Activated B cell treated with CpG ODN at 0.5 μM for 24 hours (primary cell): ENCODE data around the gene ASAP2. TPM values are rescaled to one million over a fixed set of nuclear protein-coding genes. Genes with fewer than 3 reads are reported as not detected.

ENCODE experiments used
- ATAC-seq: fragments of 200-7000 bp; cut with Tn5 transposase; one replicate; pipeline ENCODE4 v1.10.0; 2021; ENCODE audit warnings: low read depth, mild to moderate bottlenecking, moderate library complexity
- CTCF ChIA-PET: fragments of 350-600 bp; sonication (Branson Sonifier 250); formaldehyde crosslinking; loops from one replicate; lab custom pipeline; 2021; ENCODE audit warnings: antibody characterized with exemption; lab: Charles Lee
- POLR2A ChIA-PET: fragments of 350-600 bp; sonication (Branson Sonifier 250); formaldehyde crosslinking; loops from one replicate; lab custom pipeline; 2021; ENCODE audit warnings: antibody characterized with exemption; lab: Charles Lee
- DNase-seq: peaks from one replicate; pipeline ENCODE4 v3.0.0; 2022
- H3K27ac Mint-ChIP-seq: one replicate; pipeline ENCODE4 v1.8.0; 2020; ENCODE audit warnings: mixed read lengths
- H3K27me3 Mint-ChIP-seq: one replicate; pipeline ENCODE4 v1.8.0; 2021; ENCODE audit warnings: mixed read lengths
- H3K36me3 Mint-ChIP-seq: one replicate; pipeline ENCODE4 v1.8.0; 2021; ENCODE audit warnings: low read depth, mixed read lengths
- H3K4me1 Mint-ChIP-seq: one replicate; pipeline ENCODE4 v1.8.0; 2021; ENCODE audit warnings: mixed read lengths
- H3K4me3 Mint-ChIP-seq: one replicate; pipeline ENCODE4 v1.8.0; 2020; ENCODE audit warnings: mild to moderate bottlenecking, mixed read lengths
- H3K9me3 Mint-ChIP-seq: one replicate; pipeline ENCODE4 v1.8.0; 2020; ENCODE audit warnings: mixed read lengths
- intact Hi-C: fragments of 100-400 bp; cut with micrococcal nuclease; formaldehyde crosslinking; loops from one replicate; pipeline ENCODE4 v1.15.1; 2024
- total RNA-seq: library from RNA; stranded (reverse); gene quantifications from 2 replicates; pipeline ENCODE4 v1.2.3, GENCODE V29; 2022
- TF ChIP-seq, protein P1 (sequence below): fragments of 200-600 bp; IDR thresholded peaks from one replicate; pipeline ENCODE4 v1.8.0; 2022; ENCODE audit warnings: antibody characterized with exemption, mild to moderate bottlenecking

The ASAP2 gene
- total RNA-seq, 1 donor from 2014 or later = not detected

- intact Hi-C loops = no loop called here
- TF ChIP-seq, protein P1, sequence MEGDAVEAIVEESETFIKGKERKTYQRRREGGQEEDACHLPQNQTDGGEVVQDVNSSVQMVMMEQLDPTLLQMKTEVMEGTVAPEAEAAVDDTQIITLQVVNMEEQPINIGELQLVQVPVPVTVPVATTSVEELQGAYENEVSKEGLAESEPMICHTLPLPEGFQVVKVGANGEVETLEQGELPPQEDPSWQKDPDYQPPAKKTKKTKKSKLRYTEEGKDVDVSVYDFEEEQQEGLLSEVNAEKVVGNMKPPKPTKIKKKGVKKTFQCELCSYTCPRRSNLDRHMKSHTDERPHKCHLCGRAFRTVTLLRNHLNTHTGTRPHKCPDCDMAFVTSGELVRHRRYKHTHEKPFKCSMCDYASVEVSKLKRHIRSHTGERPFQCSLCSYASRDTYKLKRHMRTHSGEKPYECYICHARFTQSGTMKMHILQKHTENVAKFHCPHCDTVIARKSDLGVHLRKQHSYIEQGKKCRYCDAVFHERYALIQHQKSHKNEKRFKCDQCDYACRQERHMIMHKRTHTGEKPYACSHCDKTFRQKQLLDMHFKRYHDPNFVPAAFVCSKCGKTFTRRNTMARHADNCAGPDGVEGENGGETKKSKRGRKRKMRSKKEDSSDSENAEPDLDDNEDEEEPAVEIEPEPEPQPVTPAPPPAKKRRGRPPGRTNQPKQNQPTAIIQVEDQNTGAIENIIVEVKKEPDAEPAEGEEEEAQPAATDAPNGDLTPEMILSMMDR = no peak
- CTCF ChIA-PET = no interaction called here
- Mint-ChIP-seq H3K9me3 (no peaks in the 10 kb centered on the region), H3K4me3 (no peak overlapping the region), H3K36me3 (no peaks in the 10 kb centered on the region), H3K27me3 (peaks cover 42% of the 10 kb centered on the region), H3K4me1 (peaks cover 7% of the 10 kb centered on the region), H3K27ac (no peak overlapping the region)
- ATAC-seq = no peak
- POLR2A ChIA-PET = no interaction called here
- no peak for DNase-seq
Observed at GRCh38 chr2:9201185-9201891, 5.3 kb upstream of the ASAP2 start.

GRCh38 chr2:9203006-9203405 lies 3.6 kb upstream of the ASAP2 start:
- Mint-ChIP-seq H3K27me3 (peaks cover 30% of the 10 kb centered on the region), H3K27ac (no peak overlapping the region), H3K4me3 (no peak overlapping the region), H3K9me3 (no peaks in the 10 kb centered on the region), H3K36me3 (no peaks in the 10 kb centered on the region), H3K4me1 (peaks cover 10% of the 10 kb centered on the region)
- intact Hi-C loops = no loop called here
- ChIA-PET POLR2A (no interaction called here), CTCF (no interaction called here)
- TF ChIP-seq, protein P1 = no peak
- DNase-seq (no peak), ATAC-seq (no peak)

DNA sequence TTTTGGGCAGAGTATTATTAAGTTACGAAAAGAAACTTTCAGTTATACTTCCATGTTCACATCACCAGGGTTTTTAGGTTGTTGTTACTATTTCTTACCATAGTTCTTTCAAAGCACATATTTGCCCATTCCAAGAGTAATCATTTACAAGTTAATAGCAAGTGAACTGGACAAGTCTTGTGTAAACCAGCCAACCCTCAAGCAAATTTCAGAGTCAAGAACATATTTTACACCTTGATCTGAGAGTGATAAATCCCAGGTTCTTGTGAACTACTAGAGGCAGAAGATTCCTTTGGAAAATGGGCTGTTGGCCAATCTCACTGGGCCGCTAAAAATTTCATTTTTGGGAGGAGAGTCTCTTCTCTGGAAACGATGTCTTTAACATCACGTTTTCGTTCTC lies 2.7 kb upstream of the ASAP2 start:
- Mint-ChIP-seq H3K4me1 (peaks cover 10% of the 10 kb centered on the region), H3K36me3 (no peaks in the 10 kb centered on the region), H3K27me3 (peaks cover 32% of the 10 kb centered on the region), H3K27ac (no peak overlapping the region), H3K9me3 (no peaks in the 10 kb centered on the region), H3K4me3 (no peak overlapping the region)
- POLR2A ChIA-PET = no interaction called here
- TF ChIP-seq, protein P1 = no peak
- DNase-seq (no peak), ATAC-seq (no peak)
- CTCF ChIA-PET = no interaction called here
- intact Hi-C loops = no loop called here

- no peaks in the 10 kb centered on the region for H3K36me3 Mint-ChIP-seq
- H3K4me1 Mint-ChIP-seq = peaks cover 10% of the 10 kb centered on the region
- peaks cover 31% of the 10 kb centered on the region for H3K27me3 Mint-ChIP-seq
- no peak overlapping the region for H3K4me3 Mint-ChIP-seq
- intact Hi-C loops = no loop called here
- H3K27ac Mint-ChIP-seq = no peak overlapping the region
- no peaks in the 10 kb centered on the region for H3K9me3 Mint-ChIP-seq
- DNase-seq (no peak), ATAC-seq (no peak)
- ChIA-PET POLR2A (no interaction called here), CTCF (no interaction called here)
- TF ChIP-seq, protein P1 = no peak
Observed at GRCh38 chr2:9204939-9205338, 1.7 kb upstream of the ASAP2 start.

DNA sequence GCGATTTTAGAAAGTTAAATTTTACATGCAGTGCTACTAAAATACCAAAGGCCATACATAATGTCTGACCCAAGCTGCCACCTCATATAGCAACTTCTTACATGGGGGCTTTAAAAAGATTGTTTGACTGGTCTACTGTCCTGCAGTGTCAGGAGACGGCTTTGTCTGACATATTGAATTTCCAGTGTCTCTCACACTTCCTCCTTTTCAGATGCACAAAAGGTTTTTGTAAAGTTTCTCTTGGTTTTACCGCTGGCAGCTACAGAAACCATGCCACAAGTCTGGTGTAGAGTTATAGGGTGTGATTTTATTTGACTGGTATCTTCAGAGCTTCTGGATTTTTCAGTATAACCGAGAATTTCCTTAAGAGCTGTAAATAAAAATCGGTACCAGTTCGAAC lies 1.1 kb upstream of the ASAP2 start:
- Mint-ChIP-seq H3K4me1 (peaks cover 10% of the 10 kb centered on the region), H3K4me3 (peak overlapping the region; percentile 67), H3K27ac (no peak overlapping the region), H3K9me3 (no peaks in the 10 kb centered on the region), H3K36me3 (no peaks in the 10 kb centered on the region), H3K27me3 (peaks cover 32% of the 10 kb centered on the region)
- ATAC-seq = no peak
- CTCF ChIA-PET = no interaction called here
- POLR2A ChIA-PET = no interaction called here
- DNase-seq = no peak
- TF ChIP-seq, protein P1 = no peak
- intact Hi-C loops = no loop called here
